Activated CD8-positive, alpha-beta T cell treated with anti-CD3 and anti-CD28 coated beads, Interleukin-2, amount 10 ng/mL, durations not matched to agents 7 days and 5 days (primary cell): ENCODE data around the gene OR8D1. TPM values are rescaled to one million over a fixed set of nuclear protein-coding genes. Genes with fewer than 3 reads are reported as not detected.

Source experiments
- ATAC-seq: fragments of 150-1000 bp; cut with Tn5 transposase; one replicate; pipeline ENCODE4 v1.10.0; 2021; ENCODE audit warnings: moderate library complexity
- CTCF ChIA-PET: fragments of 350-600 bp; sonication (Branson Sonifier 250); formaldehyde crosslinking; loops from one replicate; lab custom pipeline; 2021; ENCODE audit warnings: antibody characterized with exemption; lab: Charles Lee
- POLR2A ChIA-PET: fragments of 350-600 bp; sonication (Branson Sonifier 250); formaldehyde crosslinking; loops from one replicate; lab custom pipeline; 2021; ENCODE audit warnings: antibody characterized with exemption; lab: Charles Lee
- DNase-seq: peaks from one replicate; pipeline ENCODE4 v3.0.0-alpha.2; 2020
- H3K27ac Mint-ChIP-seq: one replicate; pipeline ENCODE4 v1.8.0; 2021; ENCODE audit warnings: mild to moderate bottlenecking, mixed read lengths
- H3K27me3 Mint-ChIP-seq: one replicate; pipeline ENCODE4 v1.8.0; 2021; ENCODE audit warnings: low read depth, mixed read lengths
- H3K36me3 Mint-ChIP-seq: one replicate; pipeline ENCODE4 v1.8.0; 2021; ENCODE audit warnings: low read depth, mixed read lengths
- H3K4me1 Mint-ChIP-seq: one replicate; pipeline ENCODE4 v1.8.0; 2021; ENCODE audit warnings: low read depth, mixed read lengths
- H3K4me3 Mint-ChIP-seq: one replicate; pipeline ENCODE4 v1.8.0; 2021; ENCODE audit warnings: mild to moderate bottlenecking, mixed read lengths
- H3K9me3 Mint-ChIP-seq: one replicate; pipeline ENCODE4 v1.8.0; 2022; ENCODE audit warnings: mixed read lengths; ENCODE audit not compliant: insufficient read depth
- total RNA-seq, 2 experiments: library from RNA; stranded (reverse); gene quantifications; one replicate each; pipeline ENCODE4 v1.2.3, GENCODE V29; 2021

OR8D1 gene
- total RNA-seq, 2 experiments from 2014 or later = not detected

DNA sequence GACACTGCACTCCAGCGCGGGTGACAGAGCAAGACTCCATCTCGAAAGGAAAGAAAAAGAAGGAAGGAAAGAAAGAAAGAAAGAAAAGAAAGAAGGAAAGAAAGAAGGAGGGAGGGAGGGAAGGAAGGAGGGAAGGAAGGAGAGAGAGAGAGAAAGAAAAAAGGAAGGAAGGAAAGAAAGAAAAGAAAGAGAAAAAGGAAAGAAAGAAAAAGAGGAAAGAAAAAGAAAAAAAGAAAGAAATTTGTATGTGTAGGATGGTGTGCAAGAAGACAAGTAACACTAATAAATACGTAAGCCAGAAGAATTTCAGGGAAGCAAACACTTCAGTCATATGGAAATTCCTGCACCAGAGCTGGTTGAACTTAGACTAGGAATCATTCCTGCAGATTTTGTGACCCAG lies 618 bp downstream of the OR8D1 start:
- CTCF ChIA-PET = no interaction called here
- no peaks in the 10 kb centered on the region for H3K9me3 Mint-ChIP-seq
- no peak overlapping the region for H3K4me3 Mint-ChIP-seq
- ATAC-seq = no peak
- DNase-seq = no peak
- POLR2A ChIA-PET = no interaction called here
- no peak overlapping the region for H3K27ac Mint-ChIP-seq
- no peaks in the 10 kb centered on the region for H3K4me1 Mint-ChIP-seq
- H3K36me3 Mint-ChIP-seq = no peaks in the 10 kb centered on the region
- H3K27me3 Mint-ChIP-seq = peaks cover 9% of the 10 kb centered on the region

DNA sequence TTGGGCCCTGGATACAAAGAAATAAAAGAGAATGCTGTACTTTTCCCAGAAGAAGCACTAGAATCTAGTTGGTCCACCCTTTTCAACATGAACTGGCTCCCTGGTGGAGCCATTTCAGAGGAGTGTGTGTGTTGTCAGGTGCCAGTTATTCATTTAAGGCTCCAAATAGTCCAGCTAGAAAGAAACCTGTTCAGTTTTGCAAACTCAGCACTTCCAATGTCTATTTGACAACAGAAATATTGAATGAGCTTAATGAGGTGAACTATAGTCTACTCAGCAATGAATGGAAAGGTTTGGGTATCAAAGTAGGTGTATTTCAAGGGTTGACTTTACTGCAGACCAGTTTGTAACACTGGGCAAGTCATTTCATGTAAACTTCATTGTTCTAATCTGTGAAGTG lies 2.1 kb downstream of the OR8D1 start:
- Mint-ChIP-seq H3K9me3 (no peaks in the 10 kb centered on the region), H3K36me3 (no peaks in the 10 kb centered on the region), H3K27me3 (peaks cover 9% of the 10 kb centered on the region), H3K4me3 (no peak overlapping the region), H3K4me1 (no peaks in the 10 kb centered on the region), H3K27ac (no peak overlapping the region)
- POLR2A ChIA-PET = no interaction called here
- CTCF ChIA-PET = no interaction called here
- ATAC-seq (no peak), DNase-seq (no peak)

DNA sequence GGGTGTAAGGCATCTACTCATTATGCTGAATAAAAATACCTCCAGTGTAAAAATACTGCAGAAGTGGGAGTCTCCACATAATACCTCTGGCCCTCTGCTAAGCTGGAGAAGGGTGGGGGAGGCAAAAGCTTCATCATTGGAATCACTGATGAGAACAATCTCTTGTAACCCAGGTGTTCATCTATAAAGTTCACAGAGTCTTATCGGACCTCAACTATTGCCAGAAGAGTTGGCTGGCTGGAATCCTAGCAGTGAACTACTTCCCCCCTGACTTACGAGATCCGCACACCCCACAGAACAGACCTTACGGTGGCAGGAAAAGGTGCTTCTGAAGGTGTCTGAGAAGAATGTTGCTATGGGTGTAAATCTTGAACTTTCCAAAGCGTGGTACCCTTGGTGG lies 2.5 kb downstream of the OR8D1 start:
- no peak overlapping the region for H3K27ac Mint-ChIP-seq
- peaks cover 7% of the 10 kb centered on the region for H3K27me3 Mint-ChIP-seq
- ChIA-PET POLR2A (no interaction called here), CTCF (no interaction called here)
- ATAC-seq = no peak
- H3K9me3 Mint-ChIP-seq = no peaks in the 10 kb centered on the region
- no peaks in the 10 kb centered on the region for H3K36me3 Mint-ChIP-seq
- no peak for DNase-seq
- H3K4me1 Mint-ChIP-seq = no peaks in the 10 kb centered on the region
- no peak overlapping the region for H3K4me3 Mint-ChIP-seq

DNA sequence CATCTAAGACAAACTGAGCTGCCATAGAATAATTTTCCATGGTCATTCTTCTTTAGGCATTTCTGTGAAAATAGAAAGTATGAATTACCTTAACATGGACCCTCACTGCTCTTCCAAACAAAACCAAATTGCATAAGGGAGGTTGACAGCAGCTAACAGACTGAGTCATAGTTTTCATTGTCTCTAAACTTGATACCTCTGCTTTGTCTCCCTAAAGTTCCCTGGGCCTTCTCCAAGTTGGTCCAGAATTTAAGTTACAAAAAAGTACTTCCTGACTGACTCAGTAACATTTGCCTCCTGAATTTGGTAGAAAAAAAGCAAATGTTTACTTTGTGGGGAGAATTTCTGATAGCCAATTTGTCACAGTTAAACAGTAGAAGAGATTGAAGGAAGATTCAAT lies 3.0 kb downstream of the OR8D1 start:
- no peak overlapping the region for H3K4me3 Mint-ChIP-seq
- H3K9me3 Mint-ChIP-seq = no peaks in the 10 kb centered on the region
- DNase-seq = no peak
- H3K4me1 Mint-ChIP-seq = no peaks in the 10 kb centered on the region
- H3K36me3 Mint-ChIP-seq = no peaks in the 10 kb centered on the region
- ChIA-PET CTCF (no interaction called here), POLR2A (no interaction called here)
- no peak for ATAC-seq
- H3K27me3 Mint-ChIP-seq = peaks cover 7% of the 10 kb centered on the region
- no peak overlapping the region for H3K27ac Mint-ChIP-seq

DNA sequence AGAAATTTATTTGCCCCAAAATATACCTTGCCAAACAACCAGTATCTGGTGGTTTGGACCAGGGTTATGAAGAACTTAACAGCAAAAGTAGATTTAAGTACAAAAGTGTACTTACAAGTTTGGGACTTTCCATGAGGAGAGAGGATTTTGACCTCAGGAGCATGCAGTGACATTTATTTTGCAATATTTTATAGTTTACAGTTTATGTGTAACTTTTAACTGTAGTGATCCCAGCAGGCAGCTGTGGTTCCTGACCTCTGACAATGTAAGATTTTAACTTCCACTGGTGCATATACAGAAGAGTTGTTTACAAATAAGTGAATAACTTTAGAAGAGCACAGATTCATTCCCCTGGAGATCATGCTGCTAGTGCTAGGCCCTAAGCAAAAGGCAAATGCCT lies 6.7 kb downstream of the OR8D1 start:
- H3K27ac Mint-ChIP-seq = no peak overlapping the region
- no peaks in the 10 kb centered on the region for H3K9me3 Mint-ChIP-seq
- no peaks in the 10 kb centered on the region for H3K4me1 Mint-ChIP-seq
- no peaks in the 10 kb centered on the region for H3K36me3 Mint-ChIP-seq
- CTCF ChIA-PET = no interaction called here
- H3K27me3 Mint-ChIP-seq = peaks cover 7% of the 10 kb centered on the region
- POLR2A ChIA-PET = no interaction called here
- H3K4me3 Mint-ChIP-seq = no peak overlapping the region
- no peak for DNase-seq
- no peak for ATAC-seq

DNA sequence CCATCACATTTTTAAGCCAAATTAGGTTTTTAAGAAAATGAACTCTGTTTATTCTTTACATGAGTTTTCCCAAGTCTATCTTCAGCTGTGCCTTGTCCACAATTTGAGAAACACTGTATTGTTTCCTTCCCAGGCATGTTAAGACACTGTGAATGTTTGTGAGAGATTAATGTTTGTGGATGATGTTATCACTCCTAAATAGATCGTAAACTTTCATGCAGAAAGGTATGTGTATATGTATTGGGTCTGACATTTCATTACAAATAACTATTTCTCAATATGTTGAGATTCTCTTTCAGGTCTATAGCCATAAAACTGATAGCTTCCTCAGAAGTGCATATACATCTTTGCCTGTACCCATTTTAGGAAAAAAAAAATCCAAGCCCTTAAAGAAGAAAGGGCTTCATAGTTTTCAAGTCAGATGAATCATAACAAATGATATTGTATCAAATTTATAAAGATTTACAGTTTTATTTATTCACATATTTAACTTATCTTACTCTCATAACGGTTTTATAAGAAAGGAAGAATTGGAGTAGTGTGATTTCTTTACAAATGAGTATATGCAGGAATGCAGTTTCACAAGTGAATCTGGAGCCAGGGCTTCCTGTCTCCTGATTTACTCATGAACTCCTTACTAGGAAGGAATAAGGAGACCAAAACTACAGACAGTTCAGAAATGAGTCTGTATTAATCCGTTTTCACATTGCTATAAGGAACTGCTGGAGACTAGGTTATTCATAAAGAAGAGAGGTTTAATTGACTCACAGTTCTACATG lies 11.2 kb downstream of the OR8D1 start:
- no peak overlapping the region for H3K27ac Mint-ChIP-seq
- no peak overlapping the region for H3K4me3 Mint-ChIP-seq
- no peaks in the 10 kb centered on the region for H3K36me3 Mint-ChIP-seq
- ChIA-PET POLR2A (no interaction called here), CTCF (no interaction called here)
- DNase-seq = no peak
- H3K4me1 Mint-ChIP-seq = no peaks in the 10 kb centered on the region
- no peaks in the 10 kb centered on the region for H3K9me3 Mint-ChIP-seq
- ATAC-seq = no peak
- no peaks in the 10 kb centered on the region for H3K27me3 Mint-ChIP-seq

DNA sequence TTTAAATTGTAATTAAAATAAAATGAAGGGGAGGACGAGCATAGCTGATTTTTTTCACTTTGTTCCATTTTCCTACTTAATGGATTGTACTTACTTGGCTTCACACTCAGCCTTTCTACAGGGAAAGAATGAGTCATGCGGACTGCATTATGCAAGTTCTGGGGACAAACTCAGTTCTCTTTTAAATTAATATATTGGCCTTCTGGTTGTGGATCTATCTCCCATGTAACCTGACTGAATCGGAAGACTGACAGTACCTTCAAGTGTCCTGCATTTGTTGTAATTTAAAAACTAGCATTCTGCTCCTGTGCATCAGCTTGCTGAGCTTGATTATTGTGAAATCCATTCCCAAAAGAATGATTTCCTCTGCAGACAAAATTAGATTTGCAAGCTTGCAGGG lies 12.2 kb downstream of the OR8D1 start:
- POLR2A ChIA-PET = no interaction called here
- no peak overlapping the region for H3K4me3 Mint-ChIP-seq
- CTCF ChIA-PET = no interaction called here
- no peak for ATAC-seq
- H3K27ac Mint-ChIP-seq = no peak overlapping the region
- no peak for DNase-seq
- no peaks in the 10 kb centered on the region for H3K9me3 Mint-ChIP-seq
- H3K4me1 Mint-ChIP-seq = no peaks in the 10 kb centered on the region
- no peaks in the 10 kb centered on the region for H3K36me3 Mint-ChIP-seq
- no peaks in the 10 kb centered on the region for H3K27me3 Mint-ChIP-seq

DNA sequence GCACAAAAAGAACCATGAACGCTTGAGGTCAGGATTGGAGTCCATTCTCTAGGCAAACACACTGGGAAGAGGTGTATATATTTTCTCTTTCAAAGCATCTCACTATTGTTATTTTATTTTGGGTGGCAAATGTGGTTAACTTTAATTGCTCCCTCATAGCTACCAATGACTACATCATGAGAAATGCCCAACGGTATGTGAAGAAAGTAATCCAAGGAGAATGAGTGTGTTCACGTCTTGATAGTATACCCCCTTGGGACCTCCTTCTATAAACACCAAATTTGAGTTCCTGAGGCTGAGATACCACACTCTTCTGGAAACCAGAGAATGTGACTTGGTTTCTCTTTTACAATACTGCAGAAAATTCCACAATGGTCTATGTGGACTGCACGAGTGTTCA lies 15.8 kb downstream of the OR8D1 start:
- ChIA-PET CTCF (no interaction called here), POLR2A (no interaction called here)
- no peaks in the 10 kb centered on the region for H3K4me1 Mint-ChIP-seq
- H3K27me3 Mint-ChIP-seq = no peaks in the 10 kb centered on the region
- no peak for DNase-seq
- H3K9me3 Mint-ChIP-seq = no peaks in the 10 kb centered on the region
- no peak overlapping the region for H3K27ac Mint-ChIP-seq
- H3K36me3 Mint-ChIP-seq = no peaks in the 10 kb centered on the region
- ATAC-seq = no peak
- H3K4me3 Mint-ChIP-seq = no peak overlapping the region

DNA sequence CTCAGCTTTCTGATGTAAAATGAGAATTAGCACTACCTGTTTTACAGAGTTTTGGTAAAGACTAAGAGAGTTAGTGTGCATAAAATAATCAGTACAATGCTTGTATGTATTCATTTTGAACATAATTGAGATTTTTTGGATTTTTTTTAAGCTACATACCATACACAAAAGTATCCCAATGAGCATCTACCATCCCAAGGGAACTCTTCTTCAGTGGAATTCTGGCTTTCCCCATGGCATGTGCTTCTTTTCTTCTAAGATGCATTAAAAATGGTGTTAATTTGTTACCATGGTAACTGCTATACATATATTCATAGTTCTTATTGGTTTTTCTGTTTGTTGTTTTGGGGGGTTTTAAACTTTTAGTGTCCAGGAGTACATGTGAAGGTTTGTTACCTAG lies 17.7 kb downstream of the OR8D1 start:
- CTCF ChIA-PET = no interaction called here

DNA sequence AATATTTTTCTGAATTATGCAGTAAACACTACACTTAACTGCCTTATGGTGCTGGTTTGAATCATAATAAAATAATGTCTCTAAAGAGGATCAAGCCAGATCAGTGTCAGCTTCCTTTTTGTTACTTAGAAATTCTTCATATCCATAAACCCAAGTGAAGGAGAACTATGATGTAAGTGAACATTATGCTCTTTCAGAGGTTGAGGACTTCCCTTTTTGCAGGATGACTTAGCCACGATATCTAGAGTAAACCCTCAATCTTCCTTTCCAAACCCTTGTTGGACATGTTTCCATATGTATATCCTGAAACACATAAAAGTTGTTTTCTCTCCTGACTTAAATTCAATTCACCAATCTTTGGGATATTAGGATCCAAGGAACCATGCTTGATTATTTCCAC lies 19.1 kb downstream of the OR8D1 start:
- Mint-ChIP-seq H3K36me3 (no peaks in the 10 kb centered on the region), H3K27ac (no peak overlapping the region), H3K4me1 (no peaks in the 10 kb centered on the region), H3K27me3 (no peaks in the 10 kb centered on the region), H3K4me3 (no peak overlapping the region), H3K9me3 (no peaks in the 10 kb centered on the region)
- DNase-seq (no peak), ATAC-seq (no peak)
- ChIA-PET CTCF (no interaction called here), POLR2A (no interaction called here)

More for the DNA sequence above, 17.7 kb downstream of the OR8D1 start:
- H3K4me3 Mint-ChIP-seq = no peak overlapping the region
- no peaks in the 10 kb centered on the region for H3K9me3 Mint-ChIP-seq
- no peaks in the 10 kb centered on the region for H3K27me3 Mint-ChIP-seq
- no peak overlapping the region for H3K27ac Mint-ChIP-seq
- POLR2A ChIA-PET = no interaction called here
- no peaks in the 10 kb centered on the region for H3K36me3 Mint-ChIP-seq
- H3K4me1 Mint-ChIP-seq = no peaks in the 10 kb centered on the region
- ATAC-seq = no peak
- no peak for DNase-seq

DNA sequence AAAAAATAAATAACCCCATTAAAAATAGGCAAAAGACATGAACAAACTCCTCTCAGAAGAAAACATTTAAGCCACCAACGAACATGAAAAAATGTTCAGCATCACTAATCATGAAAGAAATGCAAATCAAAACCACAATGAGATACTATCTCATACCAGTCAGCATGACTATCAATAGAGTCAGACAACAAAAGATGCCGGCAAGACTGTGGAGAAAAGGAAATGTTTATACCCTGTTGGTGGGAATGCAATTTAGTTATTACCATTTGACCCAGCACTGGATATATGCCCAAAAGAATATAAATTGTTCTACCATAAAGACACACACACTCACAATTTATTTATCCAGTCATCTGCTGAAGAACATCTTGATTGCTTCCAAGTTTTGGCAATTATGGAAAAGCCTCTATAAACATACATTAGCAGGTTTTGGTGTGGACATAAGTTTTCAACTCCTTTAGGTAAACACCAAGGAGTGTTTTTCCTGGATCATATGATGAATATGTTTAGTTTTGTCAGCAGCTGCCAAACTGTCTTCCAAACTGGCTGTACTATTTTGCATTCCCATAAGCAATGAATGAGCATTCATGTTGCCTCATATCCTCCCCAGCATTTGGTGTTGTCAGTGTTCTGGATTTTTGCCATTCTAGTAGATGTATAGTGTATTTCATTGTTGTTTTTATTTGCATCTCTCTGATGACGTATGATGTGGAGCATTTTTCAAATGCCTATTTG lies 28.0 kb downstream of the OR8D1 start:
- ATAC-seq = no peak
- CTCF ChIA-PET = no interaction called here
- H3K27ac Mint-ChIP-seq = no peak overlapping the region
- no peak overlapping the region for H3K4me3 Mint-ChIP-seq
- DNase-seq = no peak
- peaks cover 3% of the 10 kb centered on the region for H3K9me3 Mint-ChIP-seq
- no peaks in the 10 kb centered on the region for H3K4me1 Mint-ChIP-seq
- POLR2A ChIA-PET = no interaction called here
- H3K36me3 Mint-ChIP-seq = no peaks in the 10 kb centered on the region
- no peaks in the 10 kb centered on the region for H3K27me3 Mint-ChIP-seq

DNA sequence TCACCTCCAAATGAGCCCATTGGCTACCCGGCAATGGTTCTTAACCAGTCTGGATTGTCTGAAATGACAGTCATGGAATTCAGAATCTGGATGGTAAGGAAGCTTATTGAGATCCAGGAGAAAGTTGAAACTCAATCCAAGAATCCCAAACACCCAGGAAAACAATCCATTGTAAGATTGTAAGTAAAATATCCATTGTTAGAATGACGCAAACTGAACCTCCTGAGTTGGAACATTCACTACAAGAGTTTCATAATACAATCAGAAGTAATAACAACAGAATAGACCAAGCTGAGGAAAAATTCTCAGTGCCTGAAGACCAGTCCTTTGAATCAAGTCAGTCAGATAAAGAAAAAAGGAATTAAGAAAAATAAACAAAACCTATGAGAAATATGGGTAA lies 35.5 kb downstream of the OR8D1 start:
- no peak for DNase-seq

More for the DNA sequence above, 35.5 kb downstream of the OR8D1 start:
- peaks cover 7% of the 10 kb centered on the region for H3K4me1 Mint-ChIP-seq
- H3K27me3 Mint-ChIP-seq = no peaks in the 10 kb centered on the region
- H3K4me3 Mint-ChIP-seq = no peak overlapping the region
- ChIA-PET POLR2A (no interaction called here), CTCF (no interaction called here)
- H3K36me3 Mint-ChIP-seq = no peaks in the 10 kb centered on the region
- peaks cover 3% of the 10 kb centered on the region for H3K9me3 Mint-ChIP-seq
- no peak overlapping the region for H3K27ac Mint-ChIP-seq
- ATAC-seq = no peak
